ENCODE results near the gene ARHGEF4. TPM values are rescaled to one million over a fixed set of nuclear protein-coding genes. Genes with fewer than 3 reads are reported as not detected.

Gene ARHGEF4
- total RNA-seq, 1 experiment from 2014 or later = 4.2 TPM

DNA sequence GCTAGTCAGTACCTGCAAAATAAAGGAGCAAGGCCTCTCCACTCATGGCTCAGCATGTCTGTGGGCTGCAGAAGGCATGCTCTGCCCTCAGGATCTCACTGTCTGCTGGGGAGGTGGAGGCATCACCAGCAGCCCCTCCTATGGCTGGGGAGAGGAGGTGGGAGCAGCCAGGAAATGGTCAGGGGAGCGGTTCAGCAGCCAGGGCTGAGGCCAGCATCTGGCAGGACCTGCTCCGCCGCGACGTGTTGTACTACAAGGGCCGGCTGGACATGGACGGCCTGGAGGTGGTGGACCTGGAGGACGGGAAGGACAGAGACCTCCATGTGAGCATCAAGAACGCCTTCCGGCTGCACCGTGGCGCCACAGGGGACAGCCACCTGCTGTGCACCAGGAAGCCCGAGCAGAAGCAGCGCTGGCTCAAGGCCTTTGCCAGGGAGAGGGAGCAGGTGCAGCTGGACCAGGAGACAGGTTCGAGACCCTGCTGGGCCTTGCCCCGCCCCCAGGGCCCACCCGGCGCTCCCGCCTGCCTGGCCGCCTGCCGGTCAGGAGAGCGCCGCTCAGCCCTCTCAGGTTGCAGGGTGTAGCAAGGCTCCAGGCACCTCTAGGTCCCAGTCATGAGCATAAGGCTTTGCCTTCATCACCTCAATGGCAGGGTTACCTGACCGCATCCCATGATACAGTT, 207.5 kb downstream of the ARHGEF4 start:
- no peak for DNase-seq (ENCODE audit: extremely low read depth, low read depth)

DNA sequence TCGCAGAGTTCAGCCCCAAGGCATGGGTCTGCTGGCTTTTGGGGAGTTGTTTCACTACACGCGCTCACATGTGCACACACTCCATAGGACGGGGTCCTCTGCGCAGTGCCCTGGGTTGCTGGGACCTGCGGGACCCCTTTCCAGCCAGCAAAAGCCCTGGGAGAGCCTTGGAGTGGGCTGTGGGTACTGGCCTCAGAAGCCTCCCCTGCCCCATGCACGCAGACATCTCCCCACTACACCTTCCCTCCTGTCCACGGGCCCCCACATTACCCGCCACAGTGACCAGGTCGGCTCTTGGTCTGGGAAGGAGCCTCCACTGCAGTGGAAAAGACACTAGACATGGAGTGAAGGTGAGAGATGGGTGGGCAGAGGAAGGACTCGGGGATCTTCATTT, 208.0 kb downstream of the ARHGEF4 start:
- DNase-seq (ENCODE audit: extremely low read depth, low read depth) = no peak

DNA sequence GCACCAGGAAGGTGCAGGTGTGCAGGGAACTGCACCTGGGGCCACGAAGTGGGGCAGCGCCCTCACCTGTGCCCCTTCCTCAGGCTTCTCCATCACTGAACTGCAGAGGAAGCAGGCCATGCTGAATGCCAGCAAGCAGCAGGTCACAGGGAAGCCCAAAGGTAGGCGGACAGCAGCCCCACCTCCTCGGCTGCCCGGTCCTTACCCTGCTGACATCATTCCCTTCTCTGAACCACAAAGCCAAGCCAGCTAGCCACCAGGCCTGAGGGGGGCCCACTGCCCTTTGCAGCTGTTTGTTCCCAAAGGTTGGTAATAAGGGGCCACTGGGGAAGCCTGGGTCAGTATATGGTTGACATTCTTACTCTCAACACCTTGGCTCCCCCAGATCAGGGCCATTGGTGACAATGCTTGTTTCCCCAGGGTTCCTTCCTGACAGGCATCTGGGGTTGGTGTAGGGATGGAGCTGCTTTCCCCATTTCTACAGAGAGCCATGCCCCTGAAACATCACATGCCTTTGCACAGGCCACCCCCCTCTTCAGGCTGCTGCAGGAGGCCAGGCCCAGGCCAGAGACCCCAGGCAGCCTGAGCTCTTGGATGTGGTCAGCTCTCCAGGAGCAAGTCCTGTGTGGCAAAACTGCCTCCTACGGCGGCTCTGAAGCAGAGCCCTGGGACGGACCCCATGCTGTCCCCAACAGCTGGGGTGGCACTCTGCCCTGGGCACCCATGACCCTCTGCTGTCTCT, 208.7 kb downstream of the ARHGEF4 start:
- no peak for DNase-seq (ENCODE audit: extremely low read depth, low read depth)

DNA sequence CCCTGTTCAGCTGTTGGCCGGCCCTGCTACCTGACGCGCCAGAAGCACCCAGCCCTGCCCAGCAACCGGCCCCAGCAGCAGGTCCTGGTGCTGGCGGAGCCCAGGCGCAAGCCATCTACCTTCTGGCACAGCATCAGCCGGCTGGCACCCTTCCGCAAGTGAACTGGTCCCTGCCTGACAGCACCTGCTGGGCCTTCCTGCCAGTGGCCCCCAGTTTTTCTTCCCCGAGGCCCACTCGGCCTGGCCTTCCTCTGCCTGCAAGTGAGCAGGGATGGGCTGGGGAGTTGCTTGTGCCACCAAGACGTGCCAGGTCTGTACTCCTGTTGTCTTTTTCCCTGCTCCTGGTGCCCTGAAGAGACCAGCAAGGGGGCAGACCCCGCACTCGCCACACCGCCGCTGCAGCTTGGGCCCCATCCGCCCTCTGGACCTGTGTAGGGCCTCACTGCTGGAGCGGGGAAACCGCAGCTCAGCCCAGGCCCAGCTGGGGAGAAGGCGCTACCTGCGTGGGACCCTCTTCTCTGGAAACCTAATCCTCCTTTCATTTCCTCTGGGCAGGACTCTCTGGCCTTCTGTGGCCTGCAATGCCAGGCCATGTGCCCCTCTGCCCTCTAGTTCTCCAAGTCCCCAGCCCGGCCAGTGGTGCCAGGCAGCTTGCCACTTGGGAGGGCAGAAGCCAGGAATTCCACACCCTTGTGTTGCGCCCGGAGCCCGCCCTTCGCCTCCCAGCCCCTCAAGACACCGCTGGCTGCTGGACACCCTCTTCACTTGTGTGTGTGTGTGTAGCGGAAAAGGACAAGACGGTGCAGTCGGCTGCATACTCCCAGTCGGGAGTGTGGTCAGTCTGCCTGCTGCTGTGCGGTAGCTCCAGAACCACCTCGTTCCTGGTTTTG, 209.6 kb downstream of the ARHGEF4 start:
- no peak for DNase-seq (ENCODE audit: extremely low read depth, low read depth)

DNA sequence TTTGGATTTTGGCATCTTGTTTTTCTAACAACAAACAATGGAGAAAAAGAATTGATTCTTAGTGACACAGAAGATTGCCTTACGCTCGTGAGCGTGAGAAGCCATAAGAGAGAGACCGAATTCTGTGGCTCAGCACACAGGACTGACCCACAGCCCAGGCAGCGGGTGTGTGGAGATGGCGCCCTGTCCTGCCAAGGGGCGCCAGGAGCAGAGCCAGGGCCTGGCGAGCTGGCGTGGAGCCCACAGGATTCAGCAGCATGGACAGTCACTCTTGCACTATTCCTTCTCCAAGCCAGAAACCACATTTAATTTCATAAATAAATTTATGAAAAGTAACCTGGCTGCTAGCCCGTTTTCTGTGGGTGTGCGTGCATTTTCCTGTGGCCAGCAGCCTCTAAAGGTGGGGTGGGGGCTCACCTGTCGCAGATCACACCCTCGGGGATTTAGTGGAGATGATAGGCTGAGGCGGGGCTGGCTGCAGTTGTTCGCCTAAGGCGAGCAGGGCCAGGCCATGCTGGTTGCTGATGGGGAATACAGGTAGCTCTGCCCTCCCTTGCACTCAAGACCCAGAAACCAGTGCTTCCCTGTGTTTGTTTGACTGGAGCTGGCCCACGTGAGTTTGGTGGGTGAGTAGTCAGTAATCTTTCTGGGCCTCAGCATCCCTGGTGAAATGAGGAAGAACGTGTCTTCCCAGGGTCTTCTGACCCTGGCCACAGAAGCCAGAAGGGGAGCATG, 210.4 kb downstream of the ARHGEF4 start:
- no peak for DNase-seq (ENCODE audit: extremely low read depth, low read depth)

DNA sequence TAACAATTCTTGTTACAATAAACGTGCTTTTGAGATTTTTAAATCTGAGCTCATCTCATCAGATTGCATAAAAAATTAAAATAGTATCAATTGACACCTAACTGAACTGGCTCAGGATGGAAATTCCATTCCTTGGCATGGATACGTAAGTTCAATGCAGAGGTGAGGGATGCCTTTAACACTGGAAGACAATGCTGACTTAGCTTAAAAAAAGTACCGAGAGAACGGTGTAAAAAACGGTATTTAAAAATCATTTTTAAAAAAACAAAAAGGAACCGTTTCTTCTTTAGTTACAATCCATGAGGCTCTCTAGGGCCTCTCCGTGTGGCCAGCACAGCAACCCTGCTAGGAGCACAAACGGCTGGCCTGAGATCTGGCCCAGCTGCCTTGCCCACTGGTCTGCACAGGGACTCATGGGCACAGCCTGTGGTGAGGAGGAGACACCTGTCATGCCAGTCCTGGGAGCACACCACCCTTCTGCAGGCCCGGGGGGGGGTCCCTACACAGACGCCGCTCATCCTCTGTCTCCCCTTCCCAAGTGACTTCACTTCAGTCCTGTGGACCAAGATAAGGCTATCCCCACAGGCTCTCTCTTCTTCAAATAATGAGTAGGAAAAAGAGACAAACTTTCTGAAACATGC, 211.3 kb downstream of the ARHGEF4 start:
- no peak for DNase-seq (ENCODE audit: extremely low read depth, low read depth)

DNA sequence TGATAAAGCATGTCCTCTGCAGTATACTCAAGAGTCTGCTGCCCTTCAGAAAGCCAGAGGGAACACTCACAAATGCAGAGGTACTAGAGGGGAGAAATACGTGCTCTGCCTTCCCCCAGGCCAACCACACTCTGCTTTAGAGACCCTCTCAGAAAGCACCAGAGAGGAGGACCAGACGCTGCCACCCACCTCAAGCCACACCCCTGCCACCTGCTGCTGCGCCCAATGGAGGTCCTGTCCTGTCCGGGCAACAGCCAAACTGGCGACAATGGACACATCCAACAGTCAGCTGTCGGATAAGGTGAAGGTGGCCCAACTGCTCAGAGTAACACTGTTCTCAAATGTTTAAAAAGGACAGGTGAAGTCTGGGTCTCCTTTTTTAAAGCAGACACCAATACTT, 211.9 kb downstream of the ARHGEF4 start:
- no peak for DNase-seq (ENCODE audit: extremely low read depth, low read depth)

DNA sequence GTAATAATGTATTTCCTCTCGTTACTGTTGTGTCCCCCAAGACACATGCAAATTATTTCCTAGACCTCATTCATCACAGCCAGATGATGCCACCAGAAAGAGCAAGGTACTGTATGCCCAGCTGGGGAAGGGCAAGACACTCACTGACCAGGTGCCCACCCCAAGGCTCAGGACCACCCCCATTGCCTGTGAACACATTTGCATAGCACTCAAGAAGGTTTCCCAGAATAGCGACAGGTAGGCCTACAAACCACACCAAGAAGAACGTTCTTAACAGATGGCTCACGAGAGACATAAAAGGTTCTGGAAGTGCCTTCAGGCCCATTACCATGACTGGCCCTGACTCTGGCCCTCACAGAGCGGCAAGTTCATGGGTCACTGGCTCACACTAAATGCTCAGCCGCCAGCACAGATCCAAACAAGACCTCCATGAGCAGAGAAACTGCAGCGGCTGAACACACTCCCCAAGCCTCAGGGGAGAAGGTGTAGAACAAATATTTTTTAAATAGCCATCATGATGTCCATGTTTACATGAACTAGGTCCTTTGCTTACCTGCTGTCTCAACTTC, 212.5 kb downstream of the ARHGEF4 start:
- no peak for DNase-seq (ENCODE audit: extremely low read depth, low read depth)

DNA sequence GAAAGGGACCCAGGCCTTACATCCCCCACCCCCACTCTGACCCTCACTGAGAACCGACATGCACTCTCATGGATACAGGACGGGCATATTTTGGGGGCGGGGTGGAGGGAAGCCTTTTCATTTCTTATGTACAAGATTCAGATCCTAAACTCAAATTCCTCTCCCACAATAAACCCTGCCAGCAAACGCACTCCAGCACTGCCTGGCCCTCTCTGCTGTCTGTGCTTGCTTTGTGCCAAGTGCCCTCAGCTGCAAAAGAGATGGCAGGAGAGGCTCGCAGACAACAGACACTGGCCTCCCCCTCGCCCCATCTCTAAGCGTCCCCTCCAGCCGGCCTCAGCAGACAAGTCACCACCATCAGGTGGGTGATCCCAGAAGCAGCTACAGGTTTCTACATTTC, 214.2 kb downstream of the ARHGEF4 start:
- DNase-seq (ENCODE audit: extremely low read depth, low read depth) = no peak

DNA sequence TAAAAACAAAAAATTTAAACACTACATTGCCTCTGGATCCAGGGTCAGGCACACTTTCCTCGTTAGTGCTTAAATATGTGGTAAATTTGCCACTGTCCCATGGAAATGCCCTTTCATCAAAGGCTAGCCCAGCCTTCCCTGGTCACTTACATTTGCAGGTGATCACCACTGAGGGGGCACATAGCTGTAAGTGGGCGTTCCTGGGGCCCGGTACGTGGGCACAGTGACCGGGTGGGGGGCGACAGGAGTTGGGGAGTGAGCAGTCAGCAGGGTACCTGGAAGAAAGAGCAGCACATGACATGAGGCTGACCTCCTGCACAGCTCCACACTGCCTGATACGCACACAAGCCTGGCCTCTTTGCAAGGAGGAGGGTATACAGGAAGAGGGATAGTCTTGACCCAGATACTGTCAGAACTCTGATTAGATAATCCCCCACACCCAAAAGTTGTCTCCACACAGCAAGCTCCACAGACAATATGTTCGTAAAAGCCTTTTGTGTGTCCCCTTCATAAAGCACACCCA, 216.1 kb downstream of the ARHGEF4 start:
- no peak for DNase-seq (ENCODE audit: extremely low read depth, low read depth)

DNA sequence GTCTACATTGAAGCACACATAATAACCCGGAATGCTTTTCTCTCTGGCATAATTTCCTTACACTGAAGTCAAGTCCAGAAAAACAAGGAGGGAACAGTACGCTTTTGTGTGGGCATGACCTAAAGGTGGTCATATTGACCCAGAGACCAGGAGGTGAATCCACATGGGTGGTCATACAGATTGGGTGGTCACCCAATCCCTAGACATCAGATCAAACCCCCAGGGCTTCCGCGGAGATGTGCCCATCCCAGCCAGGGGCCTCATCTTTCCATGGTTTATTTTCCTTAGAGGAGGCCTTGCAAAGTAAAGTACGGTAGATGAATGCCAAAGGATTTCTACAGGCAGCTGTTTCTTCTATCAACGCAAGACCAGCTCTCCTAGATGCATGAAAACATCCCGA, 217.8 kb downstream of the ARHGEF4 start:
- DNase-seq (ENCODE audit: extremely low read depth, low read depth) = no peak

DNA sequence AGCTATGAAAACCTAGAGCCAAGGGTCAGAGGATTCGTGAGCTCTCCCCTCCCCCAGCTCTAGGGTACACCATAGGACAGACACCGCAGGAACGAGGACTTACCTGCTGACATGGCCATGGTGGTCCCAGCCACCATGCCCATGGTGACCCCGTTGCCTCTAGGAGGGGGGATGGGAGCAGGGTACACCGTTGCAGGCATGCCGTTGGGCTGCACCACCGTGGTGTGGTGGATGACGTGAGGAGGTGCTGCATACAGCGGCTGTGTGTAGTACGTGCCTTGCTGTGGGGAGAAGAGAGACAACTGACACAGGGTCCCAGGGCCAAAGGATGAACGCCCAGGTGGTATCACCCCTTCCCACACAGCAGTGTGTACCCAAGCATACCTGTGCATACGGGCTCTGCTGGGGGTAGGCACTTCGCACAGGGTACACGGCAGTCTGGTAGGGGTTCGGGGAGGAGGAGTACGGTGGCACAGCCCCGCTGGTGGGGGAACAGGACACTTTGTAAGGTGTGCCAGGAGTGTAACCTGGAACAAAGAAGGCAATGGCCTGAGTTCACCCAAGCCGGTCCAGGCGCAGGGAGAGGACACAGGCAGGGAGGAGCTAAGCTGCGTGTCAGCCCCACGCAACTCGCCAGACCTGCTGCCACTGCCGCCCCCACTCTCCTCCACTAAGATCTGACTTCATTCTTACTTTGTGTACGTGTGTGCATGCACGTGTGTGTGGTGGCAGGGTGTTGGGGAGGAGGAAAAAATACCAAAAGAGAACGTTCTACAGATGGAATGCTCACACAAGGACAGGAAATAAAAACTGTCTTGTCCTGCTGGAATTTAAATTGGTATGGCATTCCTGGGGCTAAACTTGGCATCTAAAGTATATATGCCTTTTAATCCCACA, 218.7 kb downstream of the ARHGEF4 start:
- DNase-seq (ENCODE audit: extremely low read depth, low read depth) = no peak

DNA sequence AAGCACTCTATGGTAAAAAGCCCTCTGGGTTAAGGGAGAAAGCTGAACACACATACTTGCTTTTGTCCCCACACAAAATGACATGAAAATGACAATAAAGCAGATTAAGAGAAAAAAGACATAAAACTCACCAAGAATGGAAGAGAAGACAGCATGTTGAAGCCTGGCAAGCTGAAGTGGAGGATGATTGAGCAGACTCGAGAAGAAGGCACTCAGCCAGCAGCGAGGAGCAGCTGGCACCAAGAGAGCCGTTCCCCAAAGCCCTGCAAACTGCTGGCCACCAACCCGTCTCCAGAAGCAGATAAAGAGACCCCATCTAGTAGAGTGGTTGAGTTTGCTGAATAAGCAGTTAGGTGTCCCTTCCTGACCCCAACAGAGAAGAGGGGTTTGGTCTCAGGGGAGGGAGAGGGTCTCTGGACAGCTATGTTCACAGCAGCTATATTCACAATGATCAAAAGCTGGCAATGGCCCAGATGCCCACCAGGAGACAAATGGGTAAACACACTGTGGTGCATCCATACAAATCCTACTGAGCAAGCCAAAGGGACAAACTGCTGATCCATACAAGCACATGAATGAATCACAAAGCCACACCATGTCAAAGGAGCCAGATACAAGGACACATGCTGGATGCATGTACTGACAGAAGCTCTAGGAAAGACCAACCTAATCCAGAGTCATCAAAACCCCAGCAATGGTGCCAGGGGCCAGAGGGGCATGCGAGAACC, 219.7 kb downstream of the ARHGEF4 start:
- no peak for DNase-seq (ENCODE audit: extremely low read depth, low read depth)

DNA sequence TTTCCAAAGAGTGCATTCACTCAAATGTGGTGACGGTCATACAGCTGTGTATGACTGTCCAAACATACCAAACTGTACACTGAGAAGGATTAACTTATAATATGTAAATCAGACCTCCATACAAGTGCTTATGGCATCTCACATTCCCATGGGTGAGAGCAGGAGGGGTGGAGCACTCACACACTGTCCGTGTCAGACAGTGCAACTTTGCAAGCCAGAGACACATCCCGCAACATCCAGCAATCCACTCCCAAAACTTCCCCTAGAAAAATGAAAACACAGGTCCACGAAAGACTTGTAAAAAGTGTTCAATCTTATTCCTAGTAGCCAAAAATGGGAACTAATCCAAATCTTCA, 220.2 kb downstream of the ARHGEF4 start:
- no peak for DNase-seq (ENCODE audit: extremely low read depth, low read depth)

DNA sequence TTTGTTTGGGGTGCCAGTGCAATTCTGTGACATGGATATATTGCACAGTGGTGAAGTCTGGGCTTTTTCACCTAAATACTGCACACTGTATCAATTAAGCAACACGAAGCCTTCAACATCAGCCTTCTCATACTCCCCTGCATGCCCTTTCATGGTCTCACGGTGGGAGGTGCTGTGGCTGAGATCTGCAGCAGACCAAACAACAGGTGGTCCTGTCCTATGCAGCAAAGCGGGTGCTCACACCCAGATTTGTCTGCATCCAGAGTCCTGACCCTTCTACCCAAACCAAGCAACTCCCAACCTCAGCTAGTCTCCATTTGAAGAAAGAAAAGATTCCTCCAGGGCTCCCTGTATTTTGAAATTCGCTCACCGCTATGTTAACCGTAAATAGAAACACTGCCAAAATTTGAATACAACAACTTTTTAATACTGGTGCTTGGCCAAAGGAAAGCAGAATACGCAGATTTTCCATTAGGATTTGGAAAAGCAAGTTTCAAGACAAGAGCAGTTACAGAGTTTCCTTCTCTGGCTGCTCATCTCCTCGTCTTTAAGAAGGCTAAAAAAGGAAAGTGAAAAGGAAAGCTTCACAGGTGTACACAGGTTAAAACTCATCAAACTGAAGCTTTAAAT, 221.6 kb downstream of the ARHGEF4 start:
- DNase-seq (ENCODE audit: extremely low read depth, low read depth) = no peak

DNA sequence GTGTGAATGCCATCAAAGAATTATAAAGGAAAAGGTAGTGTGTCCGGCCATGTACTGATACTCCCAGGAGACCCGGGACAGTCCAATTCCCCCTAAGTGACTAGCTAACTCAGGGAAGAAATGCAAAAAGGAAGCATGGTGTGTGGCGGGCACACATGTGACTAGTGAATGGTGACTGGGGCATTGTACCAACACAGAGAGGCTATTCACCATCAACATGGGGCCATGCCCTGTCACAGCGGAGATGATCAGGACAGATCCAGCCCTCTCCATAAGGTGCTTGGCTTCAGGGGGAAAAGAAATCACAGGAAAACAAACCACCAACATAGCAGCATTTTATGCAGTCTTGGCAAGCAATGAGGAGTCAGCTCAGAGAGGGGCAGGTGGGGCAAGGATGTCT, 222.2 kb downstream of the ARHGEF4 start:
- DNase-seq (ENCODE audit: extremely low read depth, low read depth) = no peak

DNA sequence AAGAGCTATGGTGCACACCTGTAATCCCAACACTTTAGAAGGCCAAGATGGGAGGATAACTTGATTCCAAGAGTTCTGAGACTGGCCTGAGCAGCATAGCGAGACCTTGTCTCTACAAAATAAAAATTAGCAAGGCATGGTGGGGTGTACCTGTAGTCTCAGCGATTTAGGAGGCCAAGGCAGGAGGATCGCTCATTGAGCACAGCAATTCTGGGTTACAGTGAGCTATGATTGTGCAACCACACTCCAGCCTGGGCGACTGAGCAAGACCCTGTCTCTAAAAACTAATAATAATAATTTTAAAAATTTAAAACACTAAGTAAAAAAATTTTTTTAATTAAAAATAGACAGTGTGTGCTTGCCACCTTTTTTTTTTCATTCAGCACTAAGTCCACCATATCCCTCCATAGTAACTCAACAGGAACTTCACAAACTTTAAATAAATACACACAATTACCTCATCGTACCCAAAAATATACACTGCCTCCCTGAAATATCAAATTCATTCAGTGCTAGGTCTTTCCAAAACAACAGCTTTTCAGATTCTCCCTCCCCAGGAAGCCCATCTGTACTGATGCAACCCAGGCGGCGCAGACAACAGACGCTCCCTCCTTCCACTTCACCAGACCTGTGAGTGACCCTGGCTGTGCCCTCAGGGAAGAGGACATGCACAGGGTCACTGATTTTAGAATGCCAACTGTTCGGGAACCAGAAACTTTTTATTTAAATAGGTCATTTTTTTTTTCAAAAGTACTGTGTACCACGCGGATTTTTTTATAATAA, 227.0 kb downstream of the ARHGEF4 start:
- DNase-seq (ENCODE audit: extremely low read depth, low read depth) = no peak
